Suprapubic skin (tissue), 4 donors: ENCODE results near the gene NDUFA12. TPM values are rescaled to one million over a fixed set of nuclear protein-coding genes. Genes with fewer than 3 reads are reported as not detected.

Experiments
- DNase-seq, 2 donors: peaks; one replicate each; pipeline ENCODE4 v3.0.0-alpha.2; 2019; ENCODE audit warnings: low spot score in 2 of 2
- H3K27ac ChIP-seq: fragments of 200-600 bp; sonication (generic); one replicate; pipeline ENCODE4 v1.5.1; 2019
- H3K27me3 ChIP-seq: fragments of 200-600 bp; sonication (generic); one replicate; pipeline ENCODE4 v1.5.1; 2019
- H3K36me3 ChIP-seq: fragments of 200-600 bp; sonication (generic); one replicate; pipeline ENCODE4 v1.5.1; 2019
- H3K4me1 ChIP-seq: fragments of 200-600 bp; sonication (generic); one replicate; pipeline ENCODE4 v1.5.1; 2019
- H3K4me3 ChIP-seq: fragments of 200-600 bp; sonication (generic); one replicate; pipeline ENCODE4 v1.5.1; 2019; ENCODE audit warnings: mild to moderate bottlenecking
- H3K9me3 ChIP-seq: fragments of 200-600 bp; sonication (generic); one replicate; pipeline ENCODE4 v1.5.1; 2019
- EP300 ChIP-seq: sonication (generic); formaldehyde crosslinking; IDR thresholded peaks from one replicate; pipeline ENCODE4 v1.6.1; 2017; ENCODE audit warnings: antibody characterized with exemption
- POLR2A ChIP-seq, 2 donors: fragments of 450-650 bp; IDR thresholded peaks; one replicate each; pipeline ENCODE4 v1.6.1; 2017; ENCODE audit warnings: antibody characterized with exemption in 2 of 2, mild to moderate bottlenecking in 2 of 2, moderate library complexity in 2 of 2
- POLR2AphosphoS5 ChIP-seq, 3 donors: sonication (generic); formaldehyde crosslinking; IDR thresholded peaks; one replicate each; pipeline ENCODE4 v1.6.1; 2017; ENCODE audit warnings: antibody characterized with exemption in 3 of 3
- WGBS: methylation state at CpG from one replicate; pipeline ENCODE4 v1.1.5; 2018; 5-methylcytosine and 5-hydroxymethylcytosine counted together
- total RNA-seq, 4 donors: library from RNA; depleted of rRNA; stranded (reverse); fragments of >200 nt; gene quantifications; one replicate each; pipeline ENCODE4 v1.1.0, GENCODE V29; 2016
- TF ChIP-seq, protein P1 (sequence below), 2 donors: fragments of 200-600 bp in 1 of 2; fragments of 450-650 bp in 1 of 2; sonication (generic) in 1 of 2; IDR thresholded peaks; one replicate each; pipeline ENCODE4 v1.5.1; 2016 to 2019; ENCODE audit warnings: antibody characterized with exemption in 2 of 2, mild to moderate bottlenecking in 1 of 2, moderate library complexity in 1 of 2

The NDUFA12 gene
- total RNA-seq, 4 donors from 2014 or later, result 40.7 to 129 (median 101) TPM

DNA sequence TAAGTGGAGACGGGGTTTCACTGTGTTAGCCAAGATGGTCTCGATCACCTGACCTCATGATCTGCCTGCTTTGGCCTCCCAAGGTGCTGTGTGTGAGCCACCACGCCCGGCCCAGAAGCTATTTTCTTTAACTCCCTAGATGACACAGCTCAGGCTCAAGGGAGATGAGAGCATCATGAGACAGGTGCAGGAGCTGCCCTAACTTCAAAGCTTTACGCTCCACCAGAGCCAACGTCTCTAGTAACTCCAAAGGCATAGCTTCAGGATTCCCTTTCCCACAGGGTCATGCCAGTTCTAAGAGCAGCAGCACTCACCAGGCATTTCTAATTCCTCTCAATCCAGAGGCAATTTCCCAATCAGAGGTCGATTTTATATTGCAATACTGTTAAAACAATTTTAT is 21.0 kb downstream of the NDUFA12 start:
- TF ChIP-seq POLR2A (IDR thresholded peaks at IDR 0.05), result no peak
- TF ChIP-seq EP300, result no peak
- no peak for TF ChIP-seq POLR2AphosphoS5 (IDR thresholded peaks at IDR 0.05)
- TF ChIP-seq, protein P1, sequence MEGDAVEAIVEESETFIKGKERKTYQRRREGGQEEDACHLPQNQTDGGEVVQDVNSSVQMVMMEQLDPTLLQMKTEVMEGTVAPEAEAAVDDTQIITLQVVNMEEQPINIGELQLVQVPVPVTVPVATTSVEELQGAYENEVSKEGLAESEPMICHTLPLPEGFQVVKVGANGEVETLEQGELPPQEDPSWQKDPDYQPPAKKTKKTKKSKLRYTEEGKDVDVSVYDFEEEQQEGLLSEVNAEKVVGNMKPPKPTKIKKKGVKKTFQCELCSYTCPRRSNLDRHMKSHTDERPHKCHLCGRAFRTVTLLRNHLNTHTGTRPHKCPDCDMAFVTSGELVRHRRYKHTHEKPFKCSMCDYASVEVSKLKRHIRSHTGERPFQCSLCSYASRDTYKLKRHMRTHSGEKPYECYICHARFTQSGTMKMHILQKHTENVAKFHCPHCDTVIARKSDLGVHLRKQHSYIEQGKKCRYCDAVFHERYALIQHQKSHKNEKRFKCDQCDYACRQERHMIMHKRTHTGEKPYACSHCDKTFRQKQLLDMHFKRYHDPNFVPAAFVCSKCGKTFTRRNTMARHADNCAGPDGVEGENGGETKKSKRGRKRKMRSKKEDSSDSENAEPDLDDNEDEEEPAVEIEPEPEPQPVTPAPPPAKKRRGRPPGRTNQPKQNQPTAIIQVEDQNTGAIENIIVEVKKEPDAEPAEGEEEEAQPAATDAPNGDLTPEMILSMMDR (IDR thresholded peaks at IDR 0.05), result no peak
- H3K27ac ChIP-seq, result no peak overlapping the region
- H3K4me3 ChIP-seq, result no peak overlapping the region
- no peaks in the 10 kb centered on the region for H3K9me3 ChIP-seq
- H3K36me3 ChIP-seq, result peaks cover 2% of the 10 kb centered on the region
- no peaks in the 10 kb centered on the region for H3K27me3 ChIP-seq
- no peaks in the 10 kb centered on the region for H3K4me1 ChIP-seq
- WGBS, result 83% methylated on average over 7 of the region's 7 CpGs
- no peak for DNase-seq

DNA sequence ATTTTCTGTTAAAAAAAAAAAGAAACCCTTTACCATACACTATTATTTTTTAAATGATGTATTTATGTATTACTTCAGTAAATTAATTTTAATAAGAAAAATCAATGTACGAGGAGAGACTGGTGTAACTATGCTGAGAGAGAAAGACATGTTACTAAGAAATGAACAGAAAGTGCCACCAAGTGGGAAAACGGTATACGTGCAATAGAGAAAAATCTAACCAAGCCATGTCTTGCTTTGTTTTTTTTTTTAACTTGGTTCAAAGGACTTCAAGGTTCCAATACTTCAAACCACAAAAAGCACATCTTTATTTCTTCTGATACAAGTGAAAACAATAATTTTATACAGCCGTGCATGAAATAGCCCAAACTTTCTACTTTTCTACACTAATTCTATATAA is 22.9 kb downstream of the NDUFA12 start:
- Histone ChIP-seq H3K4me1 (no peaks in the 10 kb centered on the region), H3K36me3 (peaks cover 2% of the 10 kb centered on the region), H3K9me3 (no peaks in the 10 kb centered on the region), H3K27me3 (no peaks in the 10 kb centered on the region), H3K4me3 (no peak overlapping the region), H3K27ac (no peak overlapping the region)
- no peak for DNase-seq
- 67% methylated on average over 4 of the region's 4 CpGs for WGBS
- TF ChIP-seq POLR2AphosphoS5 (IDR thresholded peaks at IDR 0.05) (no peak), EP300 (no peak)

DNA sequence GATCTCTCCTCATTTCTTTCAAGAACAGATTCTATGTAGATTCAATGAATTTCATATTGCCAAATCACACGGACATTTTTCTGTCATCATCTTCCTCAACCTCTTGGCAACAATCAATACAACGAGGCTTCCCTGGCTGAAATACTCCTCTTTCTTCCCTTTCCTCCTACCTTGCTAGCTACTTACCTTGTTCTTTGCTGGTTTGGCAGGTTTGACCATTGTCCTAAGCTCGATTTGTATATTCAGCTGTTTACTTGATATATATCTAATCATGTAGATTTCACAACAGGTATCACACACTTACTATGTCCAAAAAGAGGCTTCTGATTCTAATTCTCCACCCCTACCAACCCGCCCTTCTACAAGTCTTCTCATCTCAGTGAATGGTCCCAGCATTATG is 23.6 kb downstream of the NDUFA12 start:
- no peak for DNase-seq
- Histone ChIP-seq H3K4me3 (no peak overlapping the region), H3K9me3 (no peaks in the 10 kb centered on the region), H3K36me3 (peaks cover 2% of the 10 kb centered on the region), H3K27me3 (no peaks in the 10 kb centered on the region), H3K4me1 (no peaks in the 10 kb centered on the region), H3K27ac (no peak overlapping the region)
- 78% methylated on average over 4 of the region's 4 CpGs for WGBS
- no peak for TF ChIP-seq POLR2A (IDR thresholded peaks at IDR 0.05)

DNA sequence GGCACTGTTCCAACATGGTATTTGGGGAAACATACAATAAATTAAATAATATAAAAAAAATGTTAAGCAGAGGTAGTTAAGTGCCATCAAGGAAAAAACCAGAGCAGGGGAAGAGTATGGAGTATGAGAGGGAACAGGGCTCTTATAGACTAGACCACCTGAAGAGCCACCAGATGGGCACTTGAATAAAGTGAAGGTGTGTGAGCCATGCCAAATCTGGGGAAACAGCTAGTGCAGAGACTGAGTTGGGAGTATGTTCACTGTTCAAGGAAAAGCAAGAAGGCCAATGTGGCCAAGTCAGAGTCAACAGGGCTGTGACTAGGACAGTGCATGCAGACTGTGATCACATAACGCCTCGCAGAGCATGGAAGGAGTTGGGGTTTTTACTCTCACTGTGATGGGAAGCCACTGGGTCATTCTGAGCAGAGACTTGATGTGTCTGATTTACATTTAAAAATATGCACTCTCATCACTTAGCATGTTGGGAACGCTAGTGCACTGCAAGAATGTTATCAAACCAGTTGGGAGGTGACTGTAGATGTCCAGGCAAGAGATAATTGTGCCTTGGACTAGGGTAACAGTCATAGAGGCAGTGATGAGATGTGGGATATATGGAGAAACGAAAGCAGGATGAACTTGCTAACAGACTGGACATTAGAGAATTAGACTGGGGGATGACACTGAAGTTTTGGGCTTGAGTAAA is 25.6 kb downstream of the NDUFA12 start:
- Histone ChIP-seq H3K9me3 (no peaks in the 10 kb centered on the region), H3K27me3 (no peaks in the 10 kb centered on the region), H3K27ac (no peak overlapping the region), H3K4me3 (no peak overlapping the region), H3K36me3 (no peaks in the 10 kb centered on the region), H3K4me1 (no peaks in the 10 kb centered on the region)
- no peak for DNase-seq
- 83% methylated on average over 4 of the region's 4 CpGs for WGBS
- no peak for TF ChIP-seq POLR2A (IDR thresholded peaks at IDR 0.05)
- TF ChIP-seq POLR2AphosphoS5 (IDR thresholded peaks at IDR 0.05), result no peak
- TF ChIP-seq, protein P1 (IDR thresholded peaks at IDR 0.05), result no peak
- no peak for TF ChIP-seq EP300

DNA sequence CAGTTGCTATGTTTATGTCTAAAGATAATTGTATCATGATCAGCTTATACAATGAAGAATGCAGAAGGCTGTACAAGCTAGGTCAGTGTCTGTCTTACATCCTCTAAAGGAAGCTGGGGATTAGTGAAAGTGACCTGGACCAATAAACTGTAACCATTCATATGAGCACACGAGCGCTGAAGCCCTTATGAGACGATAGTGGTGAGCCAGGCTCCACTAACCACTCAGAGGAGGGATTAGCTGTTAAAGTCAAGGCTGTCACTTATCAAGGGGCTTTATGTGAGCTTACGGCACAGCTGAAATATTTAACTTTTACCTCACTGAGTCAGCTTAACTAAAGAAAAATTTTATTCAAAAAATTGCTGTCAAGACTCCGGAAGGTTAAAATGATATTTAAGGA is 30.3 kb downstream of the NDUFA12 start:
- H3K27ac ChIP-seq, result no peak overlapping the region
- 93% methylated on average over 5 of the region's 5 CpGs for WGBS
- peaks cover 7% of the 10 kb centered on the region for H3K36me3 ChIP-seq
- H3K4me3 ChIP-seq, result no peak overlapping the region
- TF ChIP-seq POLR2A (IDR thresholded peaks at IDR 0.05) (no peak), EP300 (no peak), POLR2AphosphoS5 (IDR thresholded peaks at IDR 0.05) (no peak)
- TF ChIP-seq, protein P1 (IDR thresholded peaks at IDR 0.05), result no peak
- DNase-seq, result no peak
- no peaks in the 10 kb centered on the region for H3K27me3 ChIP-seq
- no peaks in the 10 kb centered on the region for H3K4me1 ChIP-seq
- H3K9me3 ChIP-seq, result no peaks in the 10 kb centered on the region

DNA sequence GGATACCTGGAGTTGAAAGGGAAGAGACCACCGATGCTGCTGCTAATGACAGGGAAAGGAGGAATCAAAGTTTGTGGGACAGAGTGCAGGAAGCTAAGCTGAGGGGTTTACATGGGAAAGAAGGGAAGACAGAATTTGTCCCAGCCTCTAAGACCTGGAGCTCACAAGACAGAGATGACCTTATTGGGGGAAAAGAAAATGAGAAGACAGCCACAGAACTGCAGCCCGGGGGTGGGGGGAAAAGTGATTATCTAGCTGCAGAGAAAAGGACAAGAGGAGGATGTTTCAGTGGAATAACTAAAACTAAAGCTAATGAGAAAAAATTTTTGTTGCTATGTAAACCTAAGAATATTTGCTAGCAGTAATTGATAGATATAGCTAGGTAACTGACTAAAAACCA is 30.7 kb downstream of the NDUFA12 start:
- H3K27me3 ChIP-seq, result no peaks in the 10 kb centered on the region
- H3K4me1 ChIP-seq, result no peaks in the 10 kb centered on the region
- no peak overlapping the region for H3K27ac ChIP-seq
- TF ChIP-seq EP300 (no peak), POLR2AphosphoS5 (IDR thresholded peaks at IDR 0.05) (no peak), POLR2A (IDR thresholded peaks at IDR 0.05) (no peak)
- TF ChIP-seq, protein P1 (IDR thresholded peaks at IDR 0.05), result no peak
- 93% methylated on average over 2 of the region's 2 CpGs for WGBS
- no peaks in the 10 kb centered on the region for H3K9me3 ChIP-seq
- H3K36me3 ChIP-seq, result peaks cover 7% of the 10 kb centered on the region
- no peak overlapping the region for H3K4me3 ChIP-seq
- no peak for DNase-seq
